ENCODE measurements around the gene NPIPA1. TPM values are rescaled to one million over a fixed set of nuclear protein-coding genes. Genes with fewer than 3 reads are reported as not detected.
"Not testable (repeated sequence)": the region's sequence is repeated elsewhere in the genome, so short reads cannot be mapped to it uniquely, and the experiment has no call there.

The NPIPA1 gene
- total RNA-seq, 1 experiment from 2014 or later = 37.0 TPM

- in situ Hi-C loops (cut with HindIII; ENCODE audit: low sequenced_read_pairs) = not testable (repeated sequence)
- peak; percentile 70 for DNase-seq (ENCODE audit: low spot score)
Measured at GRCh38 chr16:14974331-14974655, 37.0 kb downstream of the NPIPA1 start.

GRCh38 chr16:14974656-14975417, 37.6 kb downstream of the NPIPA1 start, which contains the start of gene PDXDC1:
Gene PDXDC1 (plus strand): TSS chr16:14975026. CDS start chr16:14975200, 174 bp downstream.
- DNase-seq (ENCODE audit: low spot score) = peak; percentile 93
- in situ Hi-C loops (cut with HindIII; ENCODE audit: low sequenced_read_pairs) = not testable (repeated sequence)

DNA sequence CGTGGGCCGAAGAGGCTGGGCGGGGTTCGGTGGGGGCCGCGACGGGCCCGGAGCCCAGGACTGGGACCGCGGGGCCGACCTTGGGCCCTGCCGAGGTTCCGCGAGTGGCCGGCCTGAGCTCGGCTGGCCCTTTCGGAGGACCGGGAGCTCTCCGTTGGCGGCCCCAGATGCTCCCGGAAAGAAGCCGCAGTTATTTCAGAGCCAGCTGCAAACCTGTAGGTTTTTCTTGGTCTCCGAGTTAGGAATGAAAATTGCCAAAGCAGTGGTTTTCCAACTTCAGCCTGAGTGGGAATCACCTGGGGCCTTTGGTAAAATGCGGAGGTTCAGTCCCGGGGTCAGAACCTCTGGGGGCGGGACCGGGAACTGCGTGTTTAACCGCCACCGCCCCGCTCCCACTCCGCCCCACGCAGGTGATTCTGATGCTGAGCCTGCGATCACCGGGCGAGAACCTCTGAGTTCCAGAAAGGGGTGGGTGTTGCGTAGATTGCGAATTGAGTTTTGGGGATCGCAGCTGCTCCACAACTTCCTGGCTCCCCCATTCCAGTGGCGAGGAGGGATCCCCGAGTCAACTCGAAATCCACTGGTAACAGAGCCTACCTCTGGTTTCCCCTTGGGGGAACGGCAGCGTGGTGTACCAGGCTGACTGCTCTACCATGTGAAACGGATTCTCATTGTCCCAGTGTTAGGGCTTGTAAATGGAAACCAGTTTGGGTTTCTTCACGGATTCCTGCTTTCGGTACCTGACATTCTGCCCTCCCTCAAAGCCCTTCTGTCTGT, 38.4 kb downstream of the NPIPA1 start:
- in situ Hi-C loops (cut with HindIII; ENCODE audit: low sequenced_read_pairs) = not testable (repeated sequence)
- peak; percentile 37 for DNase-seq (ENCODE audit: low spot score)

- DNase-seq (ENCODE audit: low spot score); in situ Hi-C loops (cut with HindIII; ENCODE audit: low sequenced_read_pairs): not testable (repeated sequence)
Measured at GRCh38 chr16:14976971-14977736, 39.9 kb downstream of the NPIPA1 start.

- in situ Hi-C loops (cut with HindIII; ENCODE audit: low sequenced_read_pairs); DNase-seq (ENCODE audit: low spot score): not testable (repeated sequence)
Measured at GRCh38 chr16:14978281-14978680, 41.0 kb downstream of the NPIPA1 start.

DNA sequence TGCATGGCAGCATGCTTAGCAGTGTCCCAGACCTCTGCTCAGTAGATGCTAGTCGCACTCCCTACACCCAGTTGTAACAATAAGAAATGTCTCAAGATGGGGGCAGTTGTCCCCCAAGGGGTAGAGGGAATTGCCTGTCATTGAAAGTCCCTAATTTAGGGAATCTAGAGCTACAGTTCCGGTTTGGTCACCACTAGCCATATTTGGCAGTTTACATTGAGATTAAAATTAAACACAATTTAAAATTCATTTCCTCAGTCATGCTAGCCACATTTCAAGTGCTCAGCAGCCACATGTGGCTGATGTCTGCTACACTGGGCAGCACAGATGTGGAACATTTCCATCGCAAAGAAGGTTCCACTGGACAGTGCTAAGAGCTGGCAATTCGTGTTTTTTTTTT, 41.7 kb downstream of the NPIPA1 start:
- in situ Hi-C loops (cut with HindIII; ENCODE audit: low sequenced_read_pairs); DNase-seq (ENCODE audit: low spot score): not testable (repeated sequence)

DNA sequence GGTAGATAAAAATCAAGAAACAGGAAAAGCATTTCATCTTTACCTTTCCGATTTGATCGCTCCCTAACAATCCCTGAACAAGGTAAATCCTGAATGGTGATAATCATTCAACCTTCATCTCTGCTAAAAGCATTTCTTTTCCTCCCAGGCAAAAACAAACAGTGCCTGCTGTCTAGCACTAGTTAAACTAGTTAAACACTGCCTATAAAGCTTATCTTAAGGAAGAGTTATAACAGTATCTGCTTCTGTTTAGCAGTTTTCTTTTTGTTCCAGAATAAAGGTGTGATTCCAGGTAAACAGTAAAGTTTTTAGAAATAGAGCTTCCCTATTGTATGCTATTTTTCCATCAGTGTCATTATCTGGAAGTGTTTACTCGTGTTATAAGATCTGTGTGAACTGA, 44.0 kb downstream of the NPIPA1 start:
- DNase-seq (ENCODE audit: low spot score); in situ Hi-C loops (cut with HindIII; ENCODE audit: low sequenced_read_pairs): not testable (repeated sequence)

DNA sequence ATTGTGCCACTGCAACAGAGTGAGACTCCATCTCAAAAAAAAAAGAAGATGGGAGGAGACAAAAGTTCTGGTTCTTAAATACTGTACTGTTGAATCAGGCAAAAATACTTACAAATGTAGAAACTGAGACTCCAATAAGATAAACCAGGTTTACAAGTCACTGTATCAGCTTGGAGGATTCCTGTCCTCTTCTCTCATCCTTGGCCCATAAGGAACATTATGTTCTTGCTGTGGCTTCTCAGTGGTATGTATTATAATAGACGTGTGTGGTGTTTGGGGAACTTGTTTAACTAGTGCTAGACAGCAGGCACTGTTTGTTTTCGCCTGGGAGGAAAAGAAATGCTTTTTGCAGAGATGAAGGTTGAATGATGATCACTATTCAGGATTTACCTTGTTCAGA, 45.3 kb downstream of the NPIPA1 start:
- in situ Hi-C loops (cut with HindIII; ENCODE audit: low sequenced_read_pairs); DNase-seq (ENCODE audit: low spot score): not testable (repeated sequence)

GRCh38 chr16:14988092-14988491, 50.8 kb downstream of the NPIPA1 start:
- in situ Hi-C loops (cut with HindIII; ENCODE audit: low sequenced_read_pairs) = not testable (repeated sequence)
- peak; percentile 11 for DNase-seq (ENCODE audit: low spot score)

DNA sequence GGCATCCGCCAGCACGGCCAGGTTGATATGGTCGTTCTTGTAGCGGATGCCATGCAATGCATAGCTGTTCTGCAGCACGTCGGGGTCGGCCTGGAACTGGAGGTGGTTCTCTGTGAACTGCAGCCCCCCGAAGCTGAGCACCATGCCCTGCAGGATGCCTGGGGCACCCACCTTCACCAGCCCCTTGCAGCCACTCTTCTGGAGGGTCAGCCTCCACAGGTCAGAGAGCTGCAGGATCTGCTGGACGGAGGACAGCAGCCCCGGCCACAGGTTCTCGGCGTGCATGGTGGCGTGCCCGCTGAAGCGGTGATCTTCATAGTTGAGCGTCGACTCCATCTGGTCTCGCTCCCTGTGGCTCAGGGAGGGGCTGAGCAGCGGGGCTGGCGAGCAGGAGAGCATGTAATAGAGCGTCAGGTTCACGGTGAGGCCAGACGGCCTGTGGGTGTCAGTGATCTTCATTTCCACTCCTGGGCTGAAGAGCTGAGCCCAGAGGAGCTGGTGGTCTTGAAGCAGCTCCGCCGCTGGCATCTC, 51.5 kb downstream of the NPIPA1 start:
- in situ Hi-C loops (cut with HindIII; ENCODE audit: low sequenced_read_pairs) = not testable (repeated sequence)
- peak; percentile 59 for DNase-seq (ENCODE audit: low spot score)

DNA sequence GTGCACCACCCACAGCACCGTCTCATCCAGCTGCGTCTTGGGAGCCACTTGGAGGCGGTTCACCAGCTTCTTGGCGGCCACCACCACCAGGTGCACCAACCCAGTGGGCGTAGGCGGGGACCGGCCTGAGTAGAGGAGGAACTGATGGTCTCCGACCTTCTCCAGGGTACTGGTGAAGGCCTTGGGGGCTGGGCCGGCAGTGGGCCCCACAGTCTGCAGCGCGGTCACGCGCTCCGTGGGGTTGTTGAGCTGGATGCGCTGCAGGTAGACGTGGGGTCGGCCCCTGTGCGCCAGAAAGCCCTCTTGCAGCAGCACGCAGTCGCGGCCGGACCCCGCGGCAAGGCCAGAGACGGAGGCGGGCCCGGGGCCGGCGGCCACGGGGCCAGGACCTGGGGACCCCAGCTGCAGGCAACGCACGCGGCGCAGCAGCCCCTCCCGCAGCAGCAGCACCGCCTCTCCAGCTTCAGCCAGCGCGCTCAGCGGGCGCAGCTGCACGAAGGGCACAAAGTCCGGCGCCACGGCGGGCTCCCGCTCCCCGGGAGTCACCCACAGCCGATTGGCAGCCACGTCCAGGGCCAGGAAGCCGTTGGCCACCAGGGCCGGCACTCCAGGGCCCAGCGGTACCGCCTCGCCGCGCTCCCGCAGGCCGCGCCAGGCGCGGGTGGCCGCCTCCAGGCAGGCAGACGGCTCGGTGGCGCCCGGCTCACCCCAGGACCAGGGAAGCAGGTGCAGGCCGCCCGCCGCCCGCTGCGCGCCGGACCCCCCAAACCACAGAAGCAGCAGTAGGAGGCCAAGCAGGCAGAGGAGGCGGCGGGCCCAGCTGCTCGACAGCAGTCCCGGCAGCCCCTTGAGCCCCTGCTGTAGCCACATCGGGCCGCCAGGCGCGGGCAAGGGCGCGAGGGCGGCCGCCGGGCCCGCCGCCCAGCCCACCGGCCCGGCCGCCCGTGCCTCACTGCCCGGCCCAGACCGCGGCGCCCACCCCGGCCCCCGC, 52.3 kb downstream of the NPIPA1 start:
- in situ Hi-C loops (cut with HindIII; ENCODE audit: low sequenced_read_pairs); DNase-seq (ENCODE audit: low spot score): not testable (repeated sequence)

DNA sequence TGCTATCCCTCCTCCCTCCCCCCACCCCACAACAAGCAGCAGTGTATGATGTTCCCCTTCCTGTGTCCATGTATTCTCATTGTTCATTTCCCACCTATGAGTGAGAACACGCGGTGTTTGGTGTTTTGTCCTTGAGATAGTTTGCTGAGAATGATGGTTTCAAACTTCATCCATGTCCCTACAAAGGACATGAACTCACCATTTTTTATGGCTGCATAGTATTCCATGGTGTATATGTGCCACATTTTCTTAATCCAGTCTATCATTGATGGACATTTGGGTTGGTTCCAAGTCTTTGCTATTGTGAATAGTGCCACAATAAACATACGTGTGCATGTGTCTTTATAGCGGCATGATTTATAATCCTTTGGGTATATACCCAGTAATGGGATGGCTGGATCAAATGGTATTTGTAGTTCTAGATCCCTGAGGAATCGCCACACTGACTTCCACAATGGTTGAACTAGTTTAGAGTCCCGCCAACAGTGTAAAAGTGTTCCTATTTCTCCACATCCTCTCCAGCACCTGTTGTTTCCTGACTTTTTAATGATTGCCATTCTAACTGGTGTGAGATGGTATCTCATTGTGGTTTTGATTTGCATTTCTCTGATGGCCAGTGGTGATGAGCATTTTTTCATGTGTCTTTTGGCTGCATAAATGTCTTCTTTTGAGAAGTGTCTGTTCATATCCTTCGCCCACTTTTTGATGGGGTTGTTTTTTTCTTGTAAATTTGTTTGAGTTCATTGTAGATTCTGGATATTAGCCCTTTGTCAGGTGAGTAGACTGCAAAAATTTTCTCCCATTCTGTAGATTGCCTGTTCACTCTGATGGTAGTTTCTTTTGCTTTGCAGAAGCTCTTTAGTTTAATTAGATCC, 56.3 kb downstream of the NPIPA1 start:
- DNase-seq (ENCODE audit: low spot score); in situ Hi-C loops (cut with HindIII; ENCODE audit: low sequenced_read_pairs): not testable (repeated sequence)

GRCh38 chr16:14996702-14997101, 59.5 kb downstream of the NPIPA1 start:
- in situ Hi-C loops (cut with HindIII; ENCODE audit: low sequenced_read_pairs); DNase-seq (ENCODE audit: low spot score): not testable (repeated sequence)

DNA sequence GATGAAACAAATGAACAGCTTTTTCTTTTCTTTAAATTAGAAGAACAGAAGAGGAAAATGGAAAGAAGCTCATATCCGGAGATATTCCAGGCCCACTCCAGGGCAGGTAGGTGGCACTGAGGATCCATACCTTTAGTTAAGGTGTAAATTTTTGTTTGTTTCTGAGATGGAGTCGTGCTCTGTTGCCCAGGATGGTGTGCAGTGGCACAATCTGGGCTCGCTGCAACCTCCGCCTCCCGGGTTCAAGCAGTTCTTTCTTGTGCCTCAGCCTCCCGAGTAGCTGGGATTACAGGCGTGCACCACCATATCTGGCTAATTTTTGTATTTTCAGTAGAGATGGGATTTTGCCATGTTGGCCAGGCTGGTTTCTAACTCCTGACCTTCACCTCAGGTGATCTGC, 61.1 kb downstream of the NPIPA1 start:
- in situ Hi-C loops (cut with HindIII; ENCODE audit: low sequenced_read_pairs) = not testable (repeated sequence)

DNA sequence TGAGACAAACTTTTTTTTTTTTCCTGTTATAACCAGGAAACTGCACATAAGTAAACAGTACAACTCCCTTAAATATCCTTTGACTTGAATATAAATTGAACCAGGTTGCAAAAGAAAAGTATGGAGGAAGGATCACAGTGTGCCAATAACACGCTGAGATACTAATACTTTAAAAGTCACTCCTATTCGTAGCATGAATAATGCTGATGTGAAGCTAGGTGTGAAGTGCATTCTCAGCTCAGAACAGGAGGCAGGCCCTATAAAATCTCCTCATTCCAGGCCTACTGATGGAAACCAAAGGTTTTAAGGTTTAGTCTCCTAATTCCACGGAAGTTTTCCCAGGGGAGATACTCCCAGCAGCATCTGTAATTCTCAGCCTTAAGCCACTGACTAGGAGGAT, 62.6 kb downstream of the NPIPA1 start:
- in situ Hi-C loops (cut with HindIII; ENCODE audit: low sequenced_read_pairs); DNase-seq (ENCODE audit: low spot score): not testable (repeated sequence)

More for the DNA sequence above, 61.1 kb downstream of the NPIPA1 start:
- DNase-seq (ENCODE audit: low spot score) = not testable (repeated sequence)
